Measurements from ENCODE around the gene C17orf107.

GRCh38 chr17:4939796-4940554 lies 40.6 kb downstream of the C17orf107 start, which contains the start of the genes RNF167 and SLC25A11:
- TF ChIP-seq CTCF (IDR thresholded peaks at IDR 0.05; ENCODE audit: low read length): no peak
- TF ChIP-seq EZH2 (IDR thresholded peaks at IDR 0.05; ENCODE audit: borderline replicate concordance, low read length): no peak
